K562 (cell line): ENCODE results near the gene SYS1. TPM values are rescaled to one million over a fixed set of nuclear protein-coding genes. Genes with fewer than 3 reads are reported as not detected.

Experiments used
- ATF1 ChIP-seq, 2 experiments: fragments of 450-650 bp in 1 of 2; IDR thresholded peaks; 2 replicates each; pipeline ENCODE4 v1.6.1; 2016; ENCODE audit warnings: missing compliant biosample characterization in 1 of 2, missing genetic modification characterization in 1 of 2
- EP400 ChIP-seq: fragments of 450-650 bp; IDR thresholded peaks from 2 replicates; pipeline ENCODE4 v1.6.1; 2017; ENCODE audit warnings: antibody characterized with exemption, mild to moderate bottlenecking, moderate library complexity
- EWSR1 ChIP-seq: fragments of 450-650 bp; IDR thresholded peaks from 2 replicates; pipeline ENCODE4 v1.6.1; 2018; ENCODE audit warnings: borderline replicate concordance, mild to moderate bottlenecking, low read depth, moderate library complexity; ENCODE audit not compliant: partially characterized antibody
- FOXK2 ChIP-seq, 2 experiments: fragments of 450-650 bp; IDR thresholded peaks in 1 of 2; conservative IDR thresholded peaks in 1 of 2; 2 replicates each; pipeline ENCODE4 v1.6.1; 2016; ENCODE audit warnings: low read depth in 2 of 2, mild to moderate bottlenecking in 1 of 2
- GABPB2 ChIP-seq: fragments of 250-450 bp; sonication (Bioruptor Pico); conservative IDR thresholded peaks from 2 replicates; pipeline ENCODE4 v1.5.1; 2021; ENCODE audit warnings: mild to moderate bottlenecking
- LEF1 ChIP-seq: fragments of 450-650 bp; IDR thresholded peaks from 2 replicates; pipeline ENCODE4 v1.6.1; 2016; ENCODE audit warnings: mild to moderate bottlenecking
- NFIX ChIP-seq: fragments of 250-450 bp; sonication (Bioruptor Pico); IDR thresholded peaks from 2 replicates; pipeline ENCODE4 v1.4.0; 2020; ENCODE audit warnings: low read depth, mild to moderate bottlenecking, moderate library complexity
- REST ChIP-seq, 2 experiments: fragments of 450-650 bp; formaldehyde crosslinking in 1 of 2; IDR thresholded peaks; 2 replicates each; pipeline versions ENCODE4 v1.4.0 to v1.6.1; 2014 to 2020; ENCODE audit warnings: mild to moderate bottlenecking in 2 of 2, borderline replicate concordance in 1 of 2, low read depth in 1 of 2
- SIX5 ChIP-seq, 2 experiments: IDR thresholded peaks; 2 replicates each; pipeline ENCODE4 v1.6.1; 2011; ENCODE audit warnings: low read length in 2 of 2, borderline replicate concordance in 1 of 2, low read depth in 1 of 2, mild to moderate bottlenecking in 1 of 2, moderate library complexity in 1 of 2; ENCODE audit not compliant: insufficient read depth in 1 of 2
- SMAD4 ChIP-seq: fragments of 250-450 bp; sonication (Bioruptor Pico); conservative IDR thresholded peaks from 2 replicates; pipeline ENCODE4 v1.8.0; 2021; ENCODE audit warnings: inconsistent platforms, mild to moderate bottlenecking, moderate library complexity
- SMC3 ChIP-seq: conservative IDR thresholded peaks from 2 replicates; pipeline ENCODE4 v1.6.1; 2011; ENCODE audit warnings: low read depth, low read length, improper control_type of control experiment; ENCODE audit not compliant: insufficient read depth
- ZBED1 ChIP-seq: IDR thresholded peaks from 2 replicates; pipeline ENCODE4 v1.6.1; 2014
- ZNF280A ChIP-seq: fragments of 450-650 bp; IDR thresholded peaks from 2 replicates; pipeline ENCODE4 v1.6.1; 2018; ENCODE audit warnings: mild to moderate bottlenecking, low read depth; ENCODE audit not compliant: partially characterized antibody
- polyA plus RNA-seq, 8 experiments: library from polyadenylated mRNA; depleted of rRNA in 4 of 8; stranded (reverse) in 5 of 8; unstranded in 3 of 8; fragments of >200 nt; fragmentation: Nextera tagmentation in 2 of 8; fragmentation: Illumina TruSeq in 1 of 8; extraction: Ambion mirVana in 2 of 8; extraction: Trizol in 1 of 8; gene quantifications; 2 replicates each; pipeline versions ENCODE4 v1.2.1 to v1.2.3, GENCODE V29; 2011 to 2014; ENCODE audit warnings: inconsistent platforms in 1 of 8, missing spikeins in 1 of 8
- total RNA-seq, 7 experiments: library from RNA; depleted of rRNA in 6 of 7; stranded (reverse); fragments of >200 nt in 6 of 7; fragmentation: Illumina TruSeq in 2 of 7; extraction: Trizol in 2 of 7; gene quantifications; 2 replicates each; pipeline versions ENCODE4 v1.2.1 to v1.2.3, GENCODE V29; 2011 to 2021; ENCODE audit warnings: low replicate concordance in 1 of 7
- TF ChIP-seq, protein P1 (sequence below): fragments of 250-450 bp; sonication (Bioruptor Pico); IDR thresholded peaks from 2 replicates; pipeline ENCODE4 v1.4.0; 2020; ENCODE audit warnings: mild to moderate bottlenecking

SYS1 gene
- total and polyA plus RNA-seq, 9 of the 15 experiments (the other 6 are each of a cell fraction or from before 2014, with no cell fraction given) = 11.1 to 25.2 (median 17.5) TPM

GRCh38 chr20:45373353-45374100 is 10.6 kb downstream of the SYS1 start (continued):
- TF ChIP-seq REST (IDR thresholded peaks at IDR 0.05; ENCODE audit: borderline replicate concordance) (peak; percentile 91), REST (CRISPR knock-in tag; IDR thresholded peaks at IDR 0.05; ENCODE audit: low read depth) (no peak), SMC3 (peak; percentile 89), ATF1 (CRISPR knock-in tag; IDR thresholded peaks at IDR 0.05) (no peak), ATF1 (tag; IDR thresholded peaks at IDR 0.05) (0 out of 2 replicates have a peak, but pooled peaks have one; percentile 15), FOXK2 (conservative IDR thresholded peaks at IDR 0.05 in 1 of 2, IDR thresholded peaks at IDR 0.05 in 1 of 2; ENCODE audit: low read depth in 2 of 2) (peak in 1 of 2 experiments; percentile 66; a peak in 2 of 4 replicates), NFIX (CRISPR knock-in tag) (0 out of 2 replicates have a peak, but pooled peaks have one; percentile 35), LEF1 (no peak; the same call in none of the 2 replicates), EP400 (peak; percentile 77), ZNF280A (no peak), ZBED1 (peak; percentile 43; the same call in 1 of the 2 replicates), SMAD4 (0 out of 2 replicates have a peak, but pooled peaks have one; percentile 38), SIX5 (IDR thresholded peaks at IDR 0.05; ENCODE audit: borderline replicate concordance in 1 of 2, insufficient read depth in 1 of 2, low read depth in 1 of 2, low read length in 2 of 2) (no peak), EWSR1 (no peak), GABPB2 (no peak)
- TF ChIP-seq, protein P1, sequence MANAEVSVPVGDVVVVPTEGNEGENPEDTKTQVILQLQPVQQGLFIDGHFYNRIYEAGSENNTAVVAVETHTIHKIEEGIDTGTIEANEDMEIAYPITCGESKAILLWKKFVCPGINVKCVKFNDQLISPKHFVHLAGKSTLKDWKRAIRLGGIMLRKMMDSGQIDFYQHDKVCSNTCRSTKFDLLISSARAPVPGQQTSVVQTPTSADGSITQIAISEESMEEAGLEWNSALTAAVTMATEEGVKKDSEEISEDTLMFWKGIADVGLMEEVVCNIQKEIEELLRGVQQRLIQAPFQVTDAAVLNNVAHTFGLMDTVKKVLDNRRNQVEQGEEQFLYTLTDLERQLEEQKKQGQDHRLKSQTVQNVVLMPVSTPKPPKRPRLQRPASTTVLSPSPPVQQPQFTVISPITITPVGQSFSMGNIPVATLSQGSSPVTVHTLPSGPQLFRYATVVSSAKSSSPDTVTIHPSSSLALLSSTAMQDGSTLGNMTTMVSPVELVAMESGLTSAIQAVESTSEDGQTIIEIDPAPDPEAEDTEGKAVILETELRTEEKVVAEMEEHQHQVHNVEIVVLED (CRISPR knock-in tag) = 0 out of 2 replicates have a peak, but pooled peaks have one; percentile 24
